ENCODE measurements around the gene CEL. TPM values are rescaled to one million over a fixed set of nuclear protein-coding genes. Genes with fewer than 3 reads are reported as not detected.

The CEL gene
- total RNA-seq, 2 donors from 2014 or later, result 1.7 to 2.8 TPM

DNA sequence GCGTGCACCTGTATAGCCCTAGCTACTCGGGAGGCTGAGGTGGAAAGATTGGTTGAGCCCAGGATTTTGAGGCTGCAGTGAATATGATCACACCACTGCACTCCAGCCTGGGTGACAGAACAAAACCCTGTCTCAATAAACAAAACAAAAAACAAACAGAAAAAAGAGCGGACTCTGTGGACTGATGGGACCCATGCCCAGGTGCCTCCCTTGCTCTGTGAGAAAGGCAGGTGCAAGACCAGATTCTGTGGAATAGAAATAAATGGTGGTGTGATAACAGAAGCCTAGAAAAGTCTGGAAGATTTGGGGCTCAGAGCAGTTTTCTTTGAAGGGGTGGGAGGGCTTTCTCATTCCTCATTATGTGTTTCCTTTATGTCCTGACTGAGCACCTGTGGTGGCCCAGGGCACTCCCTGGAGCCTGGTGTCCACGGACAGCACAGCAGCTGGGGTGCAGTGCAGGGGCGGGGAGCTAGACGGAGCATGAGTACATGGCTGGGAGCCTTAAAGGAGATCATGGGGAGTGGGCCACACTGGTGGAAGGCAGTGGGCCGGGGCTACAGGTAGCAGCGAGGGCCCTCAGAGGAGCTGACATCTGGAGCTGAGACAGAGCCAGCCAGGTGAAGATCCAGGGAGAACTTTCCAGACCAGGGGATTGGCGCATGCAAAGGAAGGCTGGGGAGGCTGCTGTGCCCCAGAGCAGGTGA, 15.4 kb upstream of the CEL start:
- no peak overlapping the region for H3K4me3 ChIP-seq
- no peak overlapping the region for H3K27ac ChIP-seq
- intact Hi-C loops (cut with DNase I), result no loop called here
- peaks cover 2 to 12% of the 10 kb centered on the region in 2 donors for H3K36me3 ChIP-seq
- H3K27me3 ChIP-seq (replicated peaks; ENCODE audit: insufficient read depth), result no peaks in the 10 kb centered on the region
- no peak for DNase-seq (ENCODE audit: low spot score)
- 93% methylated on average over 9 of the region's 9 CpGs for WGBS
- TF ChIP-seq POLR2A (IDR thresholded peaks at IDR 0.05), result no peak
- no peaks in the 10 kb centered on the region for H3K4me1 ChIP-seq (replicated peaks)
- H3K9me3 ChIP-seq, result no peaks in the 10 kb centered on the region

DNA sequence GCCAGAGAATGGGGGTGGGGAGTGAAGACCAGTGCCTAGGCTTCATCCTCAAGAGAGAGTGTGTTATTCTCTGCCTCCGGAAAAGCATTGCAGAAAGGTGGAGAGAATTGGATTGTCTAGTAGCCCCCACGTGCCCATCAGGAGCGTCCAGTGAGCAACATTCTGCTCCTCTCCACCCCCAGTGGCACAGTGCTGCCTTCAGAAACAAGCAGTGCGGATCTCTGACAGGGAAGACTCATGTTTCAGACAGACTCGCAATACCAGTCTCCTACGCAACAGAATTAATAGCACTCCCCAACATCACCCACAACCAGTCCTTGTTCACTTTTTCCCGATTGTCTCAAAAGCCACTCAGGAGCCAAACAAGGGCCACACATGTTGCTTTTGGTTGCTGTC, 14.9 kb upstream of the CEL start:
- Histone ChIP-seq H3K4me1 (replicated peaks) (no peaks in the 10 kb centered on the region), H3K27ac (no peak overlapping the region), H3K4me3 (no peak overlapping the region), H3K27me3 (replicated peaks; ENCODE audit: insufficient read depth) (no peaks in the 10 kb centered on the region), H3K36me3 (peaks cover 2 to 15% of the 10 kb centered on the region in 2 donors), H3K9me3 (no peaks in the 10 kb centered on the region)
- intact Hi-C loops (cut with DNase I), result no loop called here
- TF ChIP-seq POLR2AphosphoS5 (IDR thresholded peaks at IDR 0.05) (no peak), POLR2A (IDR thresholded peaks at IDR 0.05) (no peak)
- TF ChIP-seq, protein P1, sequence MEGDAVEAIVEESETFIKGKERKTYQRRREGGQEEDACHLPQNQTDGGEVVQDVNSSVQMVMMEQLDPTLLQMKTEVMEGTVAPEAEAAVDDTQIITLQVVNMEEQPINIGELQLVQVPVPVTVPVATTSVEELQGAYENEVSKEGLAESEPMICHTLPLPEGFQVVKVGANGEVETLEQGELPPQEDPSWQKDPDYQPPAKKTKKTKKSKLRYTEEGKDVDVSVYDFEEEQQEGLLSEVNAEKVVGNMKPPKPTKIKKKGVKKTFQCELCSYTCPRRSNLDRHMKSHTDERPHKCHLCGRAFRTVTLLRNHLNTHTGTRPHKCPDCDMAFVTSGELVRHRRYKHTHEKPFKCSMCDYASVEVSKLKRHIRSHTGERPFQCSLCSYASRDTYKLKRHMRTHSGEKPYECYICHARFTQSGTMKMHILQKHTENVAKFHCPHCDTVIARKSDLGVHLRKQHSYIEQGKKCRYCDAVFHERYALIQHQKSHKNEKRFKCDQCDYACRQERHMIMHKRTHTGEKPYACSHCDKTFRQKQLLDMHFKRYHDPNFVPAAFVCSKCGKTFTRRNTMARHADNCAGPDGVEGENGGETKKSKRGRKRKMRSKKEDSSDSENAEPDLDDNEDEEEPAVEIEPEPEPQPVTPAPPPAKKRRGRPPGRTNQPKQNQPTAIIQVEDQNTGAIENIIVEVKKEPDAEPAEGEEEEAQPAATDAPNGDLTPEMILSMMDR (IDR thresholded peaks at IDR 0.05), result no peak
- DNase-seq (ENCODE audit: low spot score), result no peak
- 83% methylated on average over 7 of the region's 7 CpGs for WGBS

GRCh38 chr9:133048595-133048994, 13.2 kb upstream of the CEL start:
- WGBS, result 69% methylated on average over 5 of the region's 5 CpGs
- Histone ChIP-seq H3K27me3 (replicated peaks; ENCODE audit: insufficient read depth) (no peaks in the 10 kb centered on the region), H3K36me3 (peaks cover 2 to 9% of the 10 kb centered on the region in 2 donors), H3K4me3 (no peak overlapping the region), H3K9me3 (no peaks in the 10 kb centered on the region), H3K27ac (no peak overlapping the region), H3K4me1 (replicated peaks) (no peaks in the 10 kb centered on the region)
- no peak for DNase-seq (ENCODE audit: low spot score)
- TF ChIP-seq POLR2A (IDR thresholded peaks at IDR 0.05) (no peak), POLR2AphosphoS5 (IDR thresholded peaks at IDR 0.05) (no peak)
- TF ChIP-seq, protein P1 (IDR thresholded peaks at IDR 0.05), result peak in 2 of 4 experiments; percentile 27 to 28
- intact Hi-C loops (cut with DNase I), result no loop called here

DNA sequence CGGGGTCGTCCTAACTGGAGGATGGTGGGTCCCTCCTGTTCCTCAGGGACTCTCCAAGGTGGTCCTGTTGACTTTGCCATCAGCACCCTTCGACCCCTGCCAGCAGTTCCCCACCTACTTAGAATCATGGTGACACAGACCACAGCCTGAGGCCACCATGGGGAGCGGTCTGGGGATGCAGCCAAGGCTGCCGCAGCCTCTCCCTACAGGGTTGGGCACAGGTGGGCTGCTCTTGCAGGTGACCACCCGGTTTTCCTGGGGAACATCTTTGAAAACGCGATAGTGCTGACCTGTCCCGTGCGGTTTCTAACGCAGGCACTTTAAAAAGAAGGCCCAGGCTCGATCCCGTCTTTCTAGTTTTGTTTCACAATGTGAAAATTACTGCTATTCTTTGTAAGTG, 12.7 kb upstream of the CEL start:
- Histone ChIP-seq H3K4me1 (replicated peaks) (no peaks in the 10 kb centered on the region), H3K36me3 (peaks cover 0 to 10% of the 10 kb centered on the region in 2 donors), H3K27me3 (replicated peaks; ENCODE audit: insufficient read depth) (no peaks in the 10 kb centered on the region), H3K4me3 (no peak overlapping the region), H3K27ac (no peak overlapping the region), H3K9me3 (no peaks in the 10 kb centered on the region)
- TF ChIP-seq, protein P1 (IDR thresholded peaks at IDR 0.05), result no peak
- DNase-seq (ENCODE audit: low spot score), result no peak
- WGBS, result 91% methylated on average over 13 of the region's 13 CpGs
- intact Hi-C loops (cut with DNase I), result no loop called here

GRCh38 chr9:133050142-133050541, 11.6 kb upstream of the CEL start:
- no peaks in the 10 kb centered on the region for H3K4me1 ChIP-seq (replicated peaks)
- no peak overlapping the region for H3K4me3 ChIP-seq
- H3K36me3 ChIP-seq, result peaks cover 0 to 19% of the 10 kb centered on the region in 2 donors
- no peak for DNase-seq (ENCODE audit: low spot score)
- TF ChIP-seq POLR2AphosphoS5 (IDR thresholded peaks at IDR 0.05) (no peak), POLR2A (IDR thresholded peaks at IDR 0.05) (no peak)
- TF ChIP-seq, protein P1 (IDR thresholded peaks at IDR 0.05), result no peak
- no peaks in the 10 kb centered on the region for H3K27me3 ChIP-seq (replicated peaks; ENCODE audit: insufficient read depth)
- WGBS, result 54% methylated on average over 6 of the region's 6 CpGs
- H3K9me3 ChIP-seq, result no peaks in the 10 kb centered on the region
- intact Hi-C loops (cut with DNase I), result no loop called here
- H3K27ac ChIP-seq, result no peak overlapping the region

Data from prostate gland (tissue), 2 donors.